Measurements from ENCODE around the gene GPR87. TPM values are rescaled to one million over a fixed set of nuclear protein-coding genes. Genes with fewer than 3 reads are reported as not detected.

Gene GPR87
- polyA plus RNA-seq, 2 of the 4 experiments (the other 2 are of a cell fraction) = 0.41 to 0.52 TPM

DNA sequence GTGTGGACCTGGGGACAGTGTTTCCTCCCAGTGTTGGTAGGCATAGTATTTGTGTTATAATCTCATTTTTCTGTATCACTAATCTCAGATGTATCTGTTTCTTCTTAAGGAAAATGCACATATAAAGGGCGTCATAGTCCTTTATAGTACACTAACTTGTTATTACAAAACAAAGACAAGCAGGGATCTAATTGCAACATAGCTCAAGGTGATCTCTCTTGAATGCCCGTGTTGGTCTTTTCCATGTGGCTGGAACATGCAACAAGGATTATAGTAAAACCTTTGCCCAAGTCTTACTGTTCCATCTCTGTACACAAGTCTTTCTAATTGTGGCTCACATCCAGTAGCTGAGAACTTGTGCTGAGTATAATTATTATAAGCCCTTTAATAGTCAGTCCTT is 3.5 kb upstream of the GPR87 start:
- TF ChIP-seq FOXS1 (CRISPR knock-in tag; IDR thresholded peaks at IDR 0.05) (no peak), MYC (IDR thresholded peaks at IDR 0.05; ENCODE audit: borderline replicate concordance, low read length) (no peak), KDM5A (IDR thresholded peaks at IDR 0.05) (no peak), PHF8 (IDR thresholded peaks at IDR 0.05; ENCODE audit: borderline replicate concordance, low read depth) (no peak), JUNB (IDR thresholded peaks at IDR 0.05) (no peak), POLR2A (IDR thresholded peaks at IDR 0.05; ENCODE audit: low read length) (no peak), EHF (CRISPR knock-in tag; IDR thresholded peaks at IDR 0.05) (no peak), ZSCAN20 (CRISPR knock-in tag; IDR thresholded peaks at IDR 0.05) (no peak), ATOH8 (CRISPR knock-in tag; IDR thresholded peaks at IDR 0.05; ENCODE audit: low read depth) (no peak), HOXA7 (CRISPR knock-in tag; IDR thresholded peaks at IDR 0.05) (no peak), RFX5 (IDR thresholded peaks at IDR 0.05) (no peak)
- TF ChIP-seq, protein P1, sequence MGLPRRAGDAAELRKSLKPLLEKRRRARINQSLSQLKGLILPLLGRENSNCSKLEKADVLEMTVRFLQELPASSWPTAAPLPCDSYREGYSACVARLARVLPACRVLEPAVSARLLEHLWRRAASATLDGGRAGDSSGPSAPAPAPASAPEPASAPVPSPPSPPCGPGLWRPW (IDR thresholded peaks at IDR 0.05) = no peak
- ATAC-seq = no peak
- FAIRE-seq = no peak
- Histone ChIP-seq H3K27ac (no peak overlapping the region), H3K4me2 (no peak overlapping the region), H3K9me3 (no peaks in the 10 kb centered on the region), H3K4me1 (peaks cover 20% of the 10 kb centered on the region; the same call in 2 of the 3 replicates), H3K4me3 (no peak overlapping the region)
- WGBS (ENCODE audit: missing lambda C conversion rate) = 68% methylated on average over 2 of the region's 2 CpGs
- CTCF ChIA-PET = interaction anchor here (1.2 kb wide), 1 partner anchor 16 kb away, joined by 3 read pairs; no protein-coding TSS in a partner anchor
- DNase-seq (ENCODE audit: low read depth in 1 of 2, low spot score in 1 of 2) = no peak
- POLR2A ChIA-PET = no interaction called here

GRCh38 chr3:151319628-151320027 is 3.0 kb upstream of the GPR87 start:
- CTCF ChIA-PET = interaction anchor here (0.9 kb wide), 2 partner anchors 23 to 28 kb away, joined by 3 to 4 read pairs; no protein-coding TSS in a partner anchor

DNA sequence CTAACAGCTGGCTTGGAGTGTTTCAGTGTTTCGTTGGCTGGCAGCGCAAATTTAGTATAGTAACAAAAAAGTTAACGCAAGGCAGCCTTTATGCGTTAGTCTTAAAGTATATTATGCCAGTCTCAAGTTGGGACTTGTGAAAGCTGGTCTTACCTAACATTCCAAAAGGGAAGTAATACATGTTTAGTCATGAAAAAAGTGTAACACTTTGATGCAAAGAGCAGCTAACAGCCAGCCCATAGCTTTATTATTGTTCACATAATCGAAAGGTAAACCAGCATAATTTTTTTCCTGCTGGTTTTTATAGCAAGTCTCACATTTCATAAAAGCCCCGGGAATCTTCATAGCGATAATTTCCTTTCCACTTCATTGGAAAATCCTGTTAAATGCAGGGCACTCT is 2.4 kb upstream of the GPR87 start:
- FAIRE-seq = no peak
- CTCF ChIA-PET = interaction anchor here (0.8 to 0.9 kb wide), 3 partner anchors 22 to 132 kb away, joined by 3 to 4 read pairs (median 3); no protein-coding TSS in a partner anchor
- Histone ChIP-seq H3K4me3 (no peak overlapping the region), H3K4me1 (peaks cover 20% of the 10 kb centered on the region; the same call in 2 of the 3 replicates), H3K9me3 (no peaks in the 10 kb centered on the region), H3K4me2 (no peak overlapping the region), H3K27ac (0 out of 6 replicates have a peak overlapping the region, but pooled peaks of 1 of the 2 experiments have one; percentile 3)
- no peak for ATAC-seq
- DNase-seq (ENCODE audit: low read depth in 1 of 2, low spot score in 1 of 2) = no peak
- WGBS (ENCODE audit: missing lambda C conversion rate) = 85% methylated on average over 7 of the region's 7 CpGs
- TF ChIP-seq HOXB13 (CRISPR knock-in tag; IDR thresholded peaks at IDR 0.05; ENCODE audit: low read depth) (no peak), FOSB (CRISPR knock-in tag; IDR thresholded peaks at IDR 0.05) (no peak)
- POLR2A ChIA-PET = no interaction called here

More at GRCh38 chr3:151319628-151320027, 3.0 kb upstream of the GPR87 start:
- Histone ChIP-seq H3K4me3 (no peak overlapping the region), H3K27ac (no peak overlapping the region), H3K4me2 (no peak overlapping the region), H3K4me1 (peaks cover 20% of the 10 kb centered on the region; the same call in 2 of the 3 replicates), H3K9me3 (no peaks in the 10 kb centered on the region)
- TF ChIP-seq ELK1 (IDR thresholded peaks at IDR 0.05; ENCODE audit: low read depth, low read length) = no peak
- TF ChIP-seq CBX2 (IDR thresholded peaks at IDR 0.05; ENCODE audit: borderline replicate concordance, low read depth) = no peak
- no peak for TF ChIP-seq RNF2 (IDR thresholded peaks at IDR 0.05; ENCODE audit: borderline replicate concordance, low read depth)
- TF ChIP-seq, protein P2, sequence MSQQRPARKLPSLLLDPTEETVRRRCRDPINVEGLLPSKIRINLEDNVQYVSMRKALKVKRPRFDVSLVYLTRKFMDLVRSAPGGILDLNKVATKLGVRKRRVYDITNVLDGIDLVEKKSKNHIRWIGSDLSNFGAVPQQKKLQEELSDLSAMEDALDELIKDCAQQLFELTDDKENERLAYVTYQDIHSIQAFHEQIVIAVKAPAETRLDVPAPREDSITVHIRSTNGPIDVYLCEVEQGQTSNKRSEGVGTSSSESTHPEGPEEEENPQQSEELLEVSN (IDR thresholded peaks at IDR 0.05; ENCODE audit: borderline replicate concordance, low read depth) = no peak
- TF ChIP-seq POLR2AphosphoS2 (conservative IDR thresholded peaks at IDR 0.05; ENCODE audit: low read length) = no peak
- TF ChIP-seq CBX8 (IDR thresholded peaks at IDR 0.05) = no peak
- no peak for TF ChIP-seq RFX5 (IDR thresholded peaks at IDR 0.05)
- no peak for TF ChIP-seq ZFP36 (IDR thresholded peaks at IDR 0.05; ENCODE audit: borderline replicate concordance, partially characterized antibody)
- no peak for TF ChIP-seq EP300 (IDR thresholded peaks at IDR 0.05)
- no peak for TF ChIP-seq EHF (CRISPR knock-in tag; IDR thresholded peaks at IDR 0.05)
- DNase-seq (ENCODE audit: low read depth in 1 of 2, low spot score in 1 of 2) (no peak), FAIRE-seq (no peak), ATAC-seq (no peak)
- POLR2A ChIA-PET = no interaction called here
- WGBS (ENCODE audit: missing lambda C conversion rate) = 79% methylated on average over 4 of the region's 4 CpGs
